GM19351 (cell line): ENCODE measurements around the gene PIP4P1.
A peak's percentile ranks its signal among the peaks of the same experiment; 100 is the strongest.

Experiments used
- ATAC-seq: cut with Tn5 transposase; IDR thresholded peaks from one replicate; pipeline ENCODE4 v1.9.1; 2021; ENCODE audit warnings: mild to moderate bottlenecking, moderate library complexity; ENCODE audit not compliant: unreplicated experiment

The PIP4P1 gene

GRCh38 chr14:20412411-20412810, 48.8 kb downstream of the PIP4P1 start:
- peak; percentile 58 for ATAC-seq

GRCh38 chr14:20409226-20409625, 52.0 kb downstream of the PIP4P1 start:
- ATAC-seq = no peak
